Activated CD8-positive, alpha-beta memory T cell treated with anti-CD3 and anti-CD28 coated beads, Interleukin-2, amount 10 ng/mL, durations not matched to agents 7 days and 5 days (primary cell): ENCODE measurements around the gene THAP7. TPM values are rescaled to one million over a fixed set of nuclear protein-coding genes. Genes with fewer than 3 reads are reported as not detected.

ENCODE experiments used
- ATAC-seq: fragments of 150-1000 bp; cut with Tn5 transposase; one replicate; pipeline ENCODE4 v1.10.0; 2021; ENCODE audit warnings: moderate library complexity
- CTCF ChIA-PET: fragments of 350-600 bp; sonication (Branson Sonifier 250); formaldehyde crosslinking; loops from one replicate; lab custom pipeline; 2021; ENCODE audit warnings: antibody characterized with exemption; lab: Charles Lee
- DNase-seq: peaks from one replicate; pipeline ENCODE4 v3.0.0-alpha.2; 2020
- H3K27ac Mint-ChIP-seq: one replicate; pipeline ENCODE4 v1.8.0; 2021; ENCODE audit warnings: mild to moderate bottlenecking, mixed read lengths
- H3K27me3 Mint-ChIP-seq: one replicate; pipeline ENCODE4 v1.8.0; 2021; ENCODE audit warnings: mixed read lengths
- H3K36me3 Mint-ChIP-seq: one replicate; pipeline ENCODE4 v1.8.0; 2021; ENCODE audit warnings: mild to moderate bottlenecking, mixed read lengths
- H3K4me1 Mint-ChIP-seq: one replicate; pipeline ENCODE4 v1.8.0; 2021; ENCODE audit warnings: mixed read lengths
- H3K4me3 Mint-ChIP-seq: one replicate; pipeline ENCODE4 v1.8.0; 2021; ENCODE audit warnings: mild to moderate bottlenecking, moderate library complexity, mixed read lengths
- H3K9me3 Mint-ChIP-seq: one replicate; pipeline ENCODE4 v1.8.0; 2022; ENCODE audit warnings: low read depth, mixed read lengths
- total RNA-seq, 2 experiments: library from RNA; stranded (reverse); gene quantifications; one replicate each; pipeline ENCODE4 v1.2.3, GENCODE V29; 2021

The THAP7 gene
- total RNA-seq, 2 experiments from 2014 or later: 25.9 to 28.7 TPM

DNA sequence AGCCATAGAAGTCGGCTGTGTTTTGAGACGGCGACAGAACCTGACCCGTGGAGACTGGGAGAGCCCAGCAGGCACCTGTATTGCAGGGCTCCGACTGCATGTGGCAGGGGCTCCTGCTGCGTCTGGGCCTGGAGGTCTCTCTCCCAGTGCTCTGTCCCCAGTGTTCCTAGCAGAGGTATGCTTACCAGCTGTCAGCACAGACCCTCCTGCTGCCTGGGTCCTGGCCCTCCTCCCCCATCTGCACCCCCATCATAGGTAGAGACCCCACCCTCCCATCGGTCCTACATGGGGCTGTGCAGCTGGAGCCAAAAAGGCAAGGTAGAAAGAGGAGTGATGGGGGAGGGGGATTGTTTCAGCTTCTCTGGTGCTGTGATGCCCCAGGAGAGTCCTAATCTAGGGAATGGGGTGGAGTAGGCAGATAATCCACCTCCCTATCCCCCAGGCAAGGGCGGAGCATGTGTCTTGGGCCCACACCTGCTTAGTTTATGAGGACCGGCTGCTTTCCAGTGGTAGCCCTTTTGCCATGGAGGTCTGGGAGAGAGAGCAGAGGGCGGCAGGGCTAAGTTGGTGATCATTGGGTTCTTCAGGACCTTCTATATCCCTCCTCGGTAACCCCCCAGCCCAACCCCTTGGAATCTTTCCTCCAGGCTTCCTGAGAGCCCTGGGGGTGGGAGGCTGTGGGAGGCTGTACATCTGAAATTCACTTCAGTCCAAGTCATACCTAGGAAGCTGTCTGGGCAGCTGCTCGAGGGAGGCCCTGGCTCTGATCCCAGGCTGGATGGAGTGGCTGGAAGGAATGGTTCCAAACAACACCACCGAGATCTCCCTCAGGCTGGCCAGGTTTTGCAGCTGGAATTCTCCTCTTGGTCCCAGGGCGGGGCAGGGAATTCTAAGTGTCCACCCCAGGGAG is 25.1 kb upstream of the THAP7 start:
- Mint-ChIP-seq H3K4me1 (peaks cover 18% of the 10 kb centered on the region), H3K9me3 (no peaks in the 10 kb centered on the region), H3K27me3 (peaks cover 12% of the 10 kb centered on the region), H3K27ac (no peak overlapping the region), H3K36me3 (peaks cover 2% of the 10 kb centered on the region), H3K4me3 (no peak overlapping the region)
- ATAC-seq (no peak), DNase-seq (no peak)
- CTCF ChIA-PET: interaction anchor here (0.6 kb wide), 1 partner anchor 111 kb away, joined by 3 read pairs; no protein-coding TSS in a partner anchor

DNA sequence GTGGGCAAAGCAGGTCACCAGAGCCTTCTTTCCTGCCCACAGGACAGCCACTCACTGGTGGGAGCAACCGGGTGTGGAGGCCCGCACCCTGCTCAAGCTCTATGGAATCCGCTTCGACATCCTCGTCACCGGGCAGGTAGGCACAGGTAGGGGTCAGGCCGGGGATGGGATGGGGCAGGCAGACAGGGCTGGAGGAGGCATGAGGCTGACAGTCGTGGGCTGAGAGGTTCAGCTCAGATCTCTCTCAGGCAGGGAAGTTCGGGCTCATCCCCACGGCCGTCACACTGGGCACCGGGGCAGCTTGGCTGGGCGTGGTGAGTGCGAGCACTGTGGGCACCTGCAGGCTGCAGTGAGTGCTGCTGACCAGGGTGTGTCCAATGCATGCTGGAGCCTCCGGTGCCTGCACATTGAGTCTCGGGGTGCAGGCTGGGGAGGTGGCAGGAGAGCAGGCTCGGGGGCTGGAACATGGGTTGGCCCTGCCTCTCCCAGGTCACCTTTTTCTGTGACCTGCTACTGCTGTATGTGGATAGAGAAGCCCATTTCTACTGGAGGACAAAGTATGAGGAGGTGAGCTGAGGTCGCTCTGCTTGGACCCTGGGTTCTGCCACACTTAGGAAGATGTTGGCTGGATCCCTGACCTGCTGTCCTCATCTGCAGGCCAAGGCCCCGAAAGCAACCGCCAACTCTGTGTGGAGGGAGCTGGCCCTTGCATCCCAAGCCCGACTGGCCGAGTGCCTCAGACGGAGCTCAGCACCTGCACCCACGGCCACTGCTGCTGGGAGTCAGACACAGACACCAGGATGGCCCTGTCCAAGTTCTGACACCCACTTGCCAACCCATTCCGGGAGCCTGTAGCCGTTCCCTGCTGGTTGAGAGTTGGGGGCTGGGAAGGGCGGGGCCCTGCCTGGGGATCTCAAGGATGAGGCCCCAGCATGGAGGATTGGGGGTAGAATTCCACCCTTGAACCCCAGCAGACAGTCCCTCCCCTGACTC is 24.1 kb upstream of the THAP7 start:
- Mint-ChIP-seq H3K9me3 (no peaks in the 10 kb centered on the region), H3K27me3 (peaks cover 6% of the 10 kb centered on the region), H3K4me3 (no peak overlapping the region), H3K36me3 (peaks cover 2% of the 10 kb centered on the region), H3K27ac (peak overlapping the region; percentile 58), H3K4me1 (peaks cover 18% of the 10 kb centered on the region)
- DNase-seq (no peak), ATAC-seq (no peak)
- CTCF ChIA-PET: interaction anchor here (0.9 to 2.3 kb wide), 2 partner anchors 10 to 77 kb away, joined by 3 to 5 read pairs; no protein-coding TSS in a partner anchor

DNA sequence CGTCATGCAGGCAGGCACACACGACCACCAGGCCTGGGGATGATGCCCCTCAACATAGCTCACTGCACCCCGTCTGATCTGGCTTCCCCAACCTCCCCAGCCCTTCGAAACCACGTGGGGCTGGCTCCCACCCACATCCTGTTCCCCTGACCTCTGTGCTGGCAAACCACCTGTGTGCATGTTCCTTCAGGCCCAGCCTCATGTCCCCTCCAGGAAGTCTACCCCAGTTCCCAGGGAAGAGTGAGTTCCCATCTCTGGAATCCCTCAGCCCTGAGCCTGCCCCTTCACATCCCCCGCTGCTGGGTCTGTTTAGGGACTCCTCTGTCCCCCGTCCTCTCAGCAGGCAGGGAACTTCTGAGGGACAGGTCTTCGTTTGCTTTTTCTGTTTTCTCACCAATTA is 23.3 kb upstream of the THAP7 start:
- ATAC-seq: peak; percentile 63
- peak; percentile 80 for DNase-seq
- Mint-ChIP-seq H3K27me3 (peaks cover under 1% of the 10 kb centered on the region), H3K4me3 (no peak overlapping the region), H3K27ac (peak overlapping the region; percentile 58), H3K9me3 (no peaks in the 10 kb centered on the region), H3K36me3 (peaks cover 2% of the 10 kb centered on the region), H3K4me1 (peaks cover 18% of the 10 kb centered on the region)
- CTCF ChIA-PET: interaction anchor here (0.6 to 2.3 kb wide), 6 partner anchors 9 to 77 kb away, joined by 3 to 5 read pairs (median 4); partner anchors contain the start of genes P2RX6 and THAP7

DNA sequence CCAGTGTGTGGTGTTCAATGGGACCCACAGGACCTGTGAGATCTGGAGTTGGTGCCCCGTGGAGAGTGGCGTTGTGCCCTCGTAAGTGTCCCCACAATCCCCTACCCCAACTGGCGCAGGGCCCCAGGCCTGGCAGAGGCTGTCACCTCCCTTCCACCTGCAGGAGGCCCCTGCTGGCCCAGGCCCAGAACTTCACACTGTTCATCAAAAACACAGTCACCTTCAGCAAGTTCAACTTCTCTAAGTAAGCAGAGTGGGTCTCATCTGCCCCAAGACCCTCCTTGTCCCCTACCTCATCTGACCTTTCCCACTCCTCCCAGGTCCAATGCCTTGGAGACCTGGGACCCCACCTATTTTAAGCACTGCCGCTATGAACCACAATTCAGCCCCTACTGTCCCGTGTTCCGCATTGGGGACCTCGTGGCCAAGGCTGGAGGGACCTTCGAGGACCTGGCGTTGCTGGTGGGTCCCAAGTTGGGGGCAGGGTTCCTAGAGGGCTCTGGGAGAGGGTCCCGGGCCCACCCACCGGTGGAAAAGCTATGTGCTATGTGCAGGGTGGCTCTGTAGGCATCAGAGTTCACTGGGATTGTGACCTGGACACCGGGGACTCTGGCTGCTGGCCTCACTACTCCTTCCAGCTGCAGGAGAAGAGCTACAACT is 21.2 kb upstream of the THAP7 start:
- CTCF ChIA-PET: interaction anchor here (2.3 kb wide), 1 partner anchor 80 kb away, joined by 5 read pairs; no protein-coding TSS in a partner anchor

DNA sequence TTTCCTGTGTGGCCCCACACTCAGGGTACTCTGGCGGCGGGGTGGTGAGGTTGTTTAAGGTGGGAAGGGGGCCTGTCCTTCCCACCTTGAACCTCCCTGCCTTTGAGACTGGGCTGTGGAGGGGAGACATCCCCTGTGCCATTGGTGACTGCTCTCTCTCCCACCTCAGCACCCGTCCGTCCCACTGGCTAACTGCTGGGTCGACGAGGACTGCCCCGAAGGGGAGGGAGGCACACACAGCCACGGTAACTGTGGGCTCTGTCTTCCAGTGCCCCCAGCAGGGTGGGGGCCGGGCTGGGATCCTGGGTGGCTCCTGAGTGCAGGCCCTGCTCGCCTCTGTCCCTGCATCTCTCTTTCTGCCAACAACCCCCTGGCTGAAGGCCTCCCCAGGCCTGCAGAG is 20.6 kb upstream of the THAP7 start:
- H3K36me3 Mint-ChIP-seq: peaks cover 2% of the 10 kb centered on the region
- CTCF ChIA-PET: no interaction called here
- no peak overlapping the region for H3K4me3 Mint-ChIP-seq
- DNase-seq (no peak), ATAC-seq (no peak)
- no peaks in the 10 kb centered on the region for H3K9me3 Mint-ChIP-seq
- peaks cover 4% of the 10 kb centered on the region for H3K27me3 Mint-ChIP-seq
- H3K4me1 Mint-ChIP-seq: peaks cover 18% of the 10 kb centered on the region
- no peak overlapping the region for H3K27ac Mint-ChIP-seq

More for the DNA sequence above, 21.2 kb upstream of the THAP7 start:
- ATAC-seq: no peak
- peaks cover 18% of the 10 kb centered on the region for H3K4me1 Mint-ChIP-seq
- peaks cover 4% of the 10 kb centered on the region for H3K27me3 Mint-ChIP-seq
- DNase-seq: no peak
- peaks cover 2% of the 10 kb centered on the region for H3K36me3 Mint-ChIP-seq
- H3K9me3 Mint-ChIP-seq: no peaks in the 10 kb centered on the region
- H3K4me3 Mint-ChIP-seq: no peak overlapping the region
- H3K27ac Mint-ChIP-seq: no peak overlapping the region

DNA sequence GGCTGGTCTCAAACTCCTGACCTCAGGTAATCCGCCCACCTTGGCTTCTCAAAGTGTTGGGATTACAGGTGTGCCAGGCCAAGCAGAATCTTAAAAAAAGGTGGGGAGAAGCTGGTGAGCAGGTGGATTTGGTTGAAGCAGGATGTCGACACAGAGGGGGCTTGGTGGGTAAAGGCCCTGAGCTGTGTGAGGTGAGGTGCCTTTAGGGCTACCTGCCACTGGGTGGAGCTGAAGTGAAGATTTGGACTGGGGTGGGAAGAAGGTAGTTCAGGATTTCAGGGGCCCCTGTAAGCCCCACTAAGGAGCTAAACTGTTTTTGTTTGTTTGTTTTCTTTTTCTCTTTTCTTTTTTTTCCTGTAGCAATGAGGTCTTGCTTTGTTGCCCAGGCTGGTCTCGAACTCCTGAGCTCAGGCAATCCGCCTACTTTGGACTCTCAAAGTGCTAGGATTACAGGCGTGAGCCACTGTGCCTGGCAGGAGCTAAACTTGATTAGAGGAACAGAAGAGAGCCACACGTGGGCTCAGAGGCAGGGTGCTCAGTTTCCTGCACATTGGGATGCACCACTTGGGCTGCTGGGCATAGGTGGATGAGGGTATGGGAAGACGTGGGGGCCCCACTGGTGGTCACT is 19.0 kb upstream of the THAP7 start:
- peak; percentile 58 for DNase-seq
- peaks cover 6% of the 10 kb centered on the region for H3K27me3 Mint-ChIP-seq
- H3K9me3 Mint-ChIP-seq: no peaks in the 10 kb centered on the region
- H3K4me1 Mint-ChIP-seq: peaks cover 15% of the 10 kb centered on the region
- CTCF ChIA-PET: interaction anchor here (0.8 to 5.0 kb wide), 10 partner anchors 18 to 200 kb away, joined by 3 to 22 read pairs (median 3); partner anchors contain the start of genes LRRC74B and THAP7
- no peak overlapping the region for H3K4me3 Mint-ChIP-seq
- peaks cover 2% of the 10 kb centered on the region for H3K36me3 Mint-ChIP-seq
- no peak overlapping the region for H3K27ac Mint-ChIP-seq
- peak; percentile 51 for ATAC-seq

DNA sequence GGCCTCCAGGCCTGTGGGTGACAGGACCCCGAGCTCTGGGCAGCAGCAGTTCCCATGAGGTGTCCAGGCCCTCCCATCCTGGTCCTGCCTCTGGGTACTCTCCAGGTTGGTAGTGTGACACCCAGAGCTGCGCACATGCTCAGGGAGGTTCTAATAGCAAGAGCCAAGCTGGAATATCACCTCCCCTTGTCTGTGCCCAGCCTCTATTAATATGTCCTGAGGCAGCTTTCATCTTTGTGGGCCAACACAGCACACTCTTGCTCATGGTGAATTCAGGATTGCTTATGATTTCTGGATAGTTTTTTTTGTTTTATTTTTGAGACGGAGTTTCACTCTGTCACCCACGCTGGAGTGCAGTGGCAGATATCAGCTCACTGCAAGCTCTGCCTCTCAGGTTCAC is 16.4 kb upstream of the THAP7 start:
- Mint-ChIP-seq H3K36me3 (no peaks in the 10 kb centered on the region), H3K27ac (no peak overlapping the region), H3K27me3 (peaks cover 6% of the 10 kb centered on the region), H3K4me3 (no peak overlapping the region), H3K4me1 (peaks cover 16% of the 10 kb centered on the region), H3K9me3 (no peaks in the 10 kb centered on the region)
- no peak for ATAC-seq
- CTCF ChIA-PET: interaction anchor here (1.4 to 5.0 kb wide), 2 partner anchors 15 to 57 kb away, joined by 4 to 22 read pairs; partner anchors contain the start of gene THAP7
- DNase-seq: no peak

DNA sequence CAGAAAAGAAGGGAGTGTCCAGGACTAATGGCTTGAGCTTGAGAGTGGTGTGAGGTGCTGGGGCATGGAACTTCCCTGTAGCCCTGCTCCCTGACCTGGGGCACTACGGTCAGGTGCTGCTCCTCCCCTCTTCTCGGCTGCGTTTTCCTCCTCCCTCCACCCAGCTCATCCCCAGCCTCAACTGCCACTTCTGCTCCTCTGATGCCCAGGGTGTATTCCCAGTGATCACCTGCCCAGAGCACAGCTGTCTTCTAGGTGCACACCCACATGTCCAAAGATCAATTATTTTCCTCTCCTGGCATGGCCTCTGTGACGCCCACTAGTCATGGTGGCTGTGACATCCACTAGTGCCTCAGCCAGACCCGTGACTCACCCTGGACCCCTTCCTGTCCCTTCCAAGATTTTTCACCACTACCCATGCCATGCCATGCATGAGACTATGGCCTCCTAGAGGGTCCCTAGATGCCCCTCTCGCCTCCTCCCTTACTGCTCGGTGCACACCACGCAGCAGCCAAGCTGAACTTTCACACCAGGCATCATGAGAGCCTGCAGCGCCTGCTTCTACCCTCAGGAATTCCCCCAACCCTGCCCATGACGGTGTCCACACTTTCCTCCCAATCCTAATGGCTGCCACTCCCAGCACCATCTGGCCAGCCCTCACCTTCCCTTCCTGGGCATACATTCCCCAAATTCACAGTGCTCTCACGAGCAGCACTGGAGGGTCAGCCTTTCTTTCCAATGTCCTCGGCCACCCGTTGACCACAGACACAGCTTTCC is 14.9 kb upstream of the THAP7 start:
- ATAC-seq (no peak), DNase-seq (no peak)
- Mint-ChIP-seq H3K36me3 (no peaks in the 10 kb centered on the region), H3K4me3 (no peak overlapping the region), H3K4me1 (peaks cover 16% of the 10 kb centered on the region), H3K9me3 (no peaks in the 10 kb centered on the region), H3K27me3 (peaks cover 6% of the 10 kb centered on the region), H3K27ac (no peak overlapping the region)
- CTCF ChIA-PET: interaction anchor here (0.8 to 5.0 kb wide), 2 partner anchors 8 to 14 kb away, joined by 5 to 22 read pairs; partner anchors contain the start of gene THAP7

DNA sequence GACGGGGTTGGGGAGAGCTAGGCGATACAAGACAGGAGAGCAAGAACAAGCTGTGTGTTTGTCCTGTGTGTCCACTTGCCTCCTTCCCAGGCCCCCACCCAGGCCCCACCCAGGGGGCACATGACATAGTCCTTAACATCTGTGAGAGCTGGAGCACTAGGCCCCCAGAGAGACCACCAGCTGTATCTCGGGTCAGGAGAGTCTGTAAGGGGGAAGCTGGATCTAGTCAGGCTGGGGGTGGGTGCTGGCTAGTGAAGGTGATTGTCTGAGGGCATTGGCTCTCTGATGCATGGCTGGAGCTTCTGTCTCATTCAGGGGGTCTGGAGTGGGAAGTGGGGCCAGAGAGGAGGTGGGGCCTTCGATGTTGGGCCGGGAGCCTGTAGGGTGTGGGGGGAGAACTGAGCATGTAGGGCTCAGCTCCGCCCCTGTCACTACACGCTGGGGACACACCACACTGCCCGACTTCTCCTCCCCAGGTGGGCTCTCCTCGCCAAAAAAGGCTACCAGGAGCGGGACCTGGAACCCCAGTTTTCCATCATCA is 13.6 kb upstream of the THAP7 start:
- peaks cover 6% of the 10 kb centered on the region for H3K27me3 Mint-ChIP-seq
- no peaks in the 10 kb centered on the region for H3K9me3 Mint-ChIP-seq
- no peak for ATAC-seq
- no peaks in the 10 kb centered on the region for H3K36me3 Mint-ChIP-seq
- H3K27ac Mint-ChIP-seq: no peak overlapping the region
- H3K4me3 Mint-ChIP-seq: no peak overlapping the region
- peaks cover 16% of the 10 kb centered on the region for H3K4me1 Mint-ChIP-seq
- CTCF ChIA-PET: interaction anchor here (0.8 kb wide), 1 partner anchor 9 kb away, joined by 5 read pairs; no protein-coding TSS in a partner anchor
- DNase-seq: no peak

DNA sequence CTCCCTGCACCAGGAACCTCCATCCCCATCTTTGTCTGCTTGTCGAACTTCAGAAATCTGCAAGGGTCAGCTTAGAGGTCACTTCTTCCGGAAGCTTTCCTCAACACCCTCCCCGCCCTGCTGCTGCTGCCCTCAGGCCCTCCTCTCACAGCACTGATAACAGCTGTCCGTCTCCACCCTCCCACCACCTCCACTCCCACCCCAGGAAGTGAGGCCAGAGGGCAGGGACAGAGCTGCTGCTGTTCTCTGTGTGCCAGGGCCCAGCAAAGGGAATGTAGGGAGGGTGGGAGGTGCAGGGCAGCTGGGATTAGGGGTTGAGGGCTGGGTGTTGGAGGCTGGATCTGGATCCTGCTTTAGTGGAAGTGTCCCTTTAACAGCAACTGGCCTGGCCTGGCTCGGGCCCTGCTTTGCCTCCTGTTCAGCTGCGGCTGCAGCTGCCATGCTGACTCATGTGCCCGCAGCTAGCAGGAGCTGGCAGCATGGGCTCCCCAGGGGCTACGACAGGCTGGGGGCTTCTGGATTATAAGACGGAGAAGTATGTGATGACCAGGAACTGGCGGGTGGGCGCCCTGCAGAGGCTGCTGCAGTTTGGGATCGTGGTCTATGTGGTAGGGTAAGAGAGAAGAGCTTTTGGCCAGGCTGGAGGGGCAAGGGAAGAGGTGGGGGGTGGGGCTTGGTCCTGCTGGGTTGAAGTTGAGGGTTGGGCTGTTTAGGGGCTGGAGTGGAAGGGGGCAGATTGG is 13.0 kb upstream of the THAP7 start, which contains the start of gene P2RX6:
TSS of gene P2RX6 (plus strand) at position 440 of the 740 bp plus-strand sequence. CDS start at position 450, 10 bp downstream.
- Mint-ChIP-seq H3K36me3 (no peaks in the 10 kb centered on the region), H3K9me3 (no peaks in the 10 kb centered on the region), H3K27me3 (peaks cover 2% of the 10 kb centered on the region), H3K4me1 (peaks cover 16% of the 10 kb centered on the region), H3K4me3 (peak within 1 kb of the TSS; percentile 72), H3K27ac (peak within 1 kb of the TSS; percentile 35)
- ATAC-seq (no peak), DNase-seq (no peak)
- CTCF ChIA-PET: interaction anchor here (0.9 to 2.1 kb wide), 2 partner anchors 10 to 12 kb away, joined by 3 to 10 read pairs; partner anchors contain the start of gene THAP7
